K562 (cell line): Measurements from ENCODE around the gene METTL2B. TPM values are rescaled to one million over a fixed set of nuclear protein-coding genes. Genes with fewer than 3 reads are reported as not detected.
"Not testable (repeated sequence)": the region's sequence is repeated elsewhere in the genome, so short reads cannot be mapped to it uniquely, and the experiment has no call there.

Experiments
- ATAC-seq: fragments of 200-7000 bp; cut with Tn5 transposase; 3 replicates; pipeline ENCODE4 v1.9.1; 2020; ENCODE audit warnings: moderate library complexity
- BruUV-seq: library from RNA; stranded (reverse); fragments of 400-500 nt; replicated peaks from 2 replicates; lab custom pipeline; 2021; lab: Mats Ljungman, UMichigan
- CTCF ChIA-PET: fragments of 300-600 bp; formaldehyde crosslinking; extraction: SDS; loops from one replicate; lab custom pipeline; 2021; ENCODE audit warnings: low intra/inter-chr PET ratio; lab: Yijun Ruan, JAX
- POLR2A ChIA-PET: fragments of 300-600, 350-650 bp; sonication (Branson Sonifier 250); formaldehyde crosslinking; extraction: SDS; loops from one replicate; lab custom pipeline; 2021; ENCODE audit warnings: antibody characterized with exemption, inconsistent platforms; lab: Yijun Ruan, JAX
- DNase-seq, 4 experiments: peaks; one replicate each; pipeline versions ENCODE4 v3.0.0 to v3.0.0-alpha.2; 2011 to 2018; ENCODE audit warnings: low spot score in 3 of 4, mixed read lengths in 3 of 4; ENCODE audit errors: extremely low read depth in 1 of 4
- FAIRE-seq: peaks from 2 replicates; lab custom pipeline; 2011; peaks lifted over from hg19 to GRCh38; lab: Jason Lieb, UNC
- H2AFZ ChIP-seq: 2 replicates; pipeline ENCODE4 v1.6.0; 2011; ENCODE audit warnings: low read depth, low read length, control low read depth, inconsistent platforms
- H3K27ac ChIP-seq: fragments of 200-600 bp; 3 replicates; pipeline ENCODE4 v1.8.0; 2011; ENCODE audit warnings: low read depth, mild to moderate bottlenecking, control low read depth, inconsistent platforms, low read length, moderate library complexity, mixed read lengths; ENCODE audit errors: extremely low read depth
- H3K27me3 ChIP-seq, 2 experiments: fragments of 300-600 bp in 1 of 2; 2 replicates in 1 of 2; 3 replicates in 1 of 2; pipeline versions ENCODE4 v1.6.0 to v1.8.0; 2011; ENCODE audit warnings: inconsistent platforms in 2 of 2, low read length in 2 of 2, mild to moderate bottlenecking in 1 of 2, mixed read lengths in 1 of 2, moderate library complexity in 1 of 2; ENCODE audit not compliant: control insufficient read depth in 2 of 2, insufficient read depth in 2 of 2
- H3K36me3 ChIP-seq: fragments of 300-600 bp; 3 replicates; pipeline ENCODE4 v1.8.0; 2011; ENCODE audit warnings: mild to moderate bottlenecking, low read length, inconsistent platforms; ENCODE audit not compliant: control insufficient read depth, insufficient read depth
- H3K4me1 ChIP-seq, 2 experiments: fragments of 200-600 bp in 1 of 2; replicated peaks in 1 of 2; 2 replicates in 1 of 2; 3 replicates in 1 of 2; pipeline versions ENCODE4 v1.5.1 to v1.8.0; 2011; ENCODE audit warnings: inconsistent platforms in 2 of 2, low read length in 2 of 2, mild to moderate bottlenecking in 1 of 2, mixed read lengths in 1 of 2, moderate library complexity in 1 of 2; ENCODE audit not compliant: control insufficient read depth in 2 of 2, insufficient read depth in 2 of 2
- H3K4me2 ChIP-seq: 2 replicates; pipeline ENCODE4 v1.6.1; 2011; ENCODE audit warnings: low read length, control low read depth, inconsistent platforms, mixed read lengths; ENCODE audit not compliant: insufficient read depth
- H3K4me3 ChIP-seq: fragments of 200-600 bp; sonication (generic), shearing (Covaris generic); 2 replicates; pipeline ENCODE4 v1.5.1; 2016; ENCODE audit warnings: control low read depth, inconsistent platforms
- H3K79me2 ChIP-seq: fragments of 200-600 bp; 3 replicates; pipeline ENCODE4 v1.8.0; 2011; ENCODE audit warnings: low read length, inconsistent platforms; ENCODE audit not compliant: control insufficient read depth, insufficient read depth
- H3K9ac ChIP-seq, 2 experiments: 2 replicates each; pipeline versions ENCODE4 v1.6.0 to v1.6.1; 2011; ENCODE audit warnings: low read depth in 2 of 2, low read length in 2 of 2, control low read depth in 1 of 2, inconsistent platforms in 1 of 2, mild to moderate bottlenecking in 1 of 2, mixed read lengths in 1 of 2; ENCODE audit not compliant: insufficient read depth in 1 of 2
- H3K9me1 ChIP-seq: one replicate; pipeline ENCODE4 v1.6.0; 2011; ENCODE audit warnings: inconsistent platforms, mild to moderate bottlenecking, low read length, moderate library complexity; ENCODE audit not compliant: control insufficient read depth, insufficient read depth
- H3K9me3 ChIP-seq: replicated peaks from 2 replicates; pipeline ENCODE4 v1.5.1; 2011; ENCODE audit warnings: low read depth, low read length, inconsistent platforms; ENCODE audit not compliant: control insufficient read depth, insufficient read depth
- H4K20me1 ChIP-seq: replicated peaks from 2 replicates; pipeline ENCODE4 v1.6.1; 2011; ENCODE audit warnings: low read length, inconsistent platforms, mixed read lengths; ENCODE audit not compliant: control insufficient read depth, insufficient read depth
- DPF2 ChIP-seq: fragments of 450-650 bp; IDR thresholded peaks from 2 replicates; pipeline ENCODE4 v1.6.1; 2016
- FOS ChIP-seq: IDR thresholded peaks from 3 replicates; pipeline ENCODE4 v1.6.1; 2011; ENCODE audit not compliant: insufficient read length; ENCODE audit errors: extremely low read depth
- KDM1A ChIP-seq, 2 experiments: fragments of 450-650 bp; IDR thresholded peaks; 2 replicates each; pipeline ENCODE4 v1.6.1; 2016; ENCODE audit warnings: mild to moderate bottlenecking in 2 of 2
- RCOR1 ChIP-seq, 2 experiments: IDR thresholded peaks; 2 replicates each; pipeline ENCODE4 v1.6.1; 2012; ENCODE audit warnings: low read depth in 2 of 2, low read length in 2 of 2, borderline replicate concordance in 1 of 2, improper control_type of control experiment in 1 of 2
- SMAD1 ChIP-seq: fragments of 150-350 bp; IDR thresholded peaks from 2 replicates; pipeline ENCODE4 v1.6.1; 2014; ENCODE audit warnings: low read length, low read depth; ENCODE audit not compliant: partially characterized antibody
- SMARCE1 ChIP-seq: fragments of 450-650 bp; IDR thresholded peaks from 2 replicates; pipeline ENCODE4 v1.7.1; 2016; ENCODE audit warnings: mild to moderate bottlenecking
- ZFP36 ChIP-seq: fragments of 150-350 bp; IDR thresholded peaks from 2 replicates; pipeline ENCODE4 v1.6.1; 2018; ENCODE audit warnings: low read length, low read depth; ENCODE audit not compliant: partially characterized antibody
- WGBS: fragments of 100-300 bp; shearing (Covaris generic); methylation state at CpG from one replicate; pipeline ENCODE4 v1.1.6; 2016; ENCODE audit warnings: low coverage, mixed read lengths; ENCODE audit not compliant: insufficient coverage; ENCODE audit errors: missing lambda C conversion rate; 5-methylcytosine and 5-hydroxymethylcytosine counted together
- in situ Hi-C: fragments of 300-500 bp; cut with MboI; formaldehyde crosslinking; loops from 4 replicates; pipeline ENCODE4 v1.15.0; 2018; ENCODE audit warnings: inconsistent platforms, mixed read lengths
- intact Hi-C: fragments of 100-400 bp; cut with micrococcal nuclease; formaldehyde crosslinking; loops from 2 replicates; pipeline ENCODE4 v1.14.2; 2022
- polyA plus RNA-seq, 8 experiments: library from polyadenylated mRNA; depleted of rRNA in 4 of 8; stranded (reverse) in 5 of 8; unstranded in 3 of 8; fragments of >200 nt; fragmentation: Nextera tagmentation in 2 of 8; fragmentation: Illumina TruSeq in 1 of 8; extraction: Ambion mirVana in 2 of 8; extraction: Trizol in 1 of 8; gene quantifications; 2 replicates each; pipeline versions ENCODE4 v1.2.1 to v1.2.3, GENCODE V29; 2011 to 2014; ENCODE audit warnings: inconsistent platforms in 1 of 8, missing spikeins in 1 of 8
- total RNA-seq, 7 experiments: library from RNA; depleted of rRNA in 6 of 7; stranded (reverse); fragments of >200 nt in 6 of 7; fragmentation: Illumina TruSeq in 2 of 7; extraction: Trizol in 2 of 7; gene quantifications; 2 replicates each; pipeline versions ENCODE4 v1.2.1 to v1.2.3, GENCODE V29; 2011 to 2021; ENCODE audit warnings: low replicate concordance in 1 of 7
- TF ChIP-seq, protein P1 (sequence below): IDR thresholded peaks from 2 replicates; pipeline ENCODE4 v1.6.1; 2014; ENCODE audit warnings: antibody characterized with exemption
- TF ChIP-seq, protein P2 (sequence below), 2 experiments: IDR thresholded peaks in 1 of 2; conservative IDR thresholded peaks in 1 of 2; 2 replicates each; pipeline ENCODE4 v1.6.1; 2016; ENCODE audit warnings: low read depth in 2 of 2, mild to moderate bottlenecking in 1 of 2, missing compliant biosample characterization in 1 of 2, missing genetic modification characterization in 1 of 2, moderate library complexity in 1 of 2

METTL2B gene
- total and polyA plus RNA-seq, 9 of the 15 experiments (the other 6 are each of a cell fraction or from before 2014, with no cell fraction given) = 35.9 to 95.7 (median 79.2) TPM

DNA sequence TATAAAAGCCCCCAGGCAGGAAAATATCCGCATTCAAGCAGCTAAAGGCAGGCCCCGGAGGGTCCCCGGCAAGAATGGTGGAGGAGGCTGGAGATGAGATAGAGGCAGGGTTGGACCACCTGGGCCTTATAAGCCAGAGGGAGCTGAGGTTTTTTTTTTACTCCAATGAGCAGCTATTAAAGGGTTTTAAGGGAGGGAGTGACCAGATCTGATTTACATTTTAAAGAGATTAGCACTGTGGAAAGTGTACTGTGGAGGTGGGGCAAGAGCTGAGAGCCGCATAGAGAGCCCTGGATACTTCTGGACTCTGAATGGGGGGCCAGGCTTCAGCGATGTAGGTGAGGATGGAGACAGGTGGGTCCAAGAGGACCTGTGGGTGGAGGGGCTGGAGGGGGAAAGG, 40.5 kb downstream of the METTL2B start:
- not testable (repeated sequence) for FAIRE-seq

DNA sequence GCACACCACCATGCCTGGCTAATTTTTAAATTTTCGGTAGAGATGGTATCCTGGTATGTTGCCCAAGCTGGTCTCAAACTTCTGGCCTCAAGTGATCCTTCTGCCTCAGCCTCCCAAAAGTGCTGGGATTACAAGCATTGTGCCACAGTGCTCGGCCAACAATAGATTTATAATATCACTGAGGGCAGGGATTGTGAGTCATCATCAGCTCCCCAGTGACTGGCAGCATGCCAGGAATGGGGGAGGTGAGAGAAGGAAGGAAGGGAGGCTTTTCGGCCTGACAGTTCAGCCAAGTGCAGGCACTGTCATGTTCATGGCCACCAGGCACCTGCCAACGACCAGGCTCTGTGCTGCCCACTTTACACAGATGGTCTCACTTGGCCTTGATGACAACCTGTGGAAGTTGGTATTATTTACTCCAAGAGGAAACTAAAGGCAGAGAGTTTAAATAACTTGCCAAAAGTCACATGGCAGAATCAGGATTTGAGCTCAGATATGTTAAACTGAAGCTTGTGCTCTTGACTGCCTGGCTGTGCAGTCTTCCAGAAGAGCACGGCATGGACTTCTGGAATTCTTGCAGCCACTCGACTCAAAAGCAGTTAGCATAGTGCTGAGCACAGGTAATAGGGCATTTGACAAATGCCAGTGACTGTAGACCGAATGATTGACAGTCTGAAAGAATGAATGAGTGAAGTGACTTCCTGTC, 46.8 kb downstream of the METTL2B start:
- in situ Hi-C loops, H3K9me1 ChIP-seq: not testable (repeated sequence)
- TF ChIP-seq SMARCE1 (peak; percentile 68), FOS (peak; percentile 51), SMAD1 (peak; percentile 97), KDM1A (IDR thresholded peaks at IDR 0.05) (0 out of 4 replicates have a peak, but pooled peaks of 1 of the 2 experiments have one; percentile 17), RCOR1 (IDR thresholded peaks at IDR 0.05; ENCODE audit: borderline replicate concordance in 1 of 2, low read depth in 2 of 2, low read length in 2 of 2) (peak in 1 of 2 experiments; percentile 71; a peak in 2 of 4 replicates), ZFP36 (peak; percentile 46), DPF2 (peak; percentile 81)
- TF ChIP-seq, protein P1, sequence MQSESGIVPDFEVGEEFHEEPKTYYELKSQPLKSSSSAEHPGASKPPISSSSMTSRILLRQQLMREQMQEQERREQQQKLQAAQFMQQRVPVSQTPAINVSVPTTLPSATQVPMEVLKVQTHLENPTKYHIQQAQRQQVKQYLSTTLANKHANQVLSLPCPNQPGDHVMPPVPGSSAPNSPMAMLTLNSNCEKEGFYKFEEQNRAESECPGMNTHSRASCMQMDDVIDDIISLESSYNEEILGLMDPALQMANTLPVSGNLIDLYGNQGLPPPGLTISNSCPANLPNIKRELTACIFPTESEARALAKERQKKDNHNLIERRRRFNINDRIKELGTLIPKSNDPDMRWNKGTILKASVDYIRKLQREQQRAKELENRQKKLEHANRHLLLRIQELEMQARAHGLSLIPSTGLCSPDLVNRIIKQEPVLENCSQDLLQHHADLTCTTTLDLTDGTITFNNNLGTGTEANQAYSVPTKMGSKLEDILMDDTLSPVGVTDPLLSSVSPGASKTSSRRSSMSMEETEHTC = peak; percentile 59; the same call in 1 of the 2 replicates
- TF ChIP-seq, protein P2, sequence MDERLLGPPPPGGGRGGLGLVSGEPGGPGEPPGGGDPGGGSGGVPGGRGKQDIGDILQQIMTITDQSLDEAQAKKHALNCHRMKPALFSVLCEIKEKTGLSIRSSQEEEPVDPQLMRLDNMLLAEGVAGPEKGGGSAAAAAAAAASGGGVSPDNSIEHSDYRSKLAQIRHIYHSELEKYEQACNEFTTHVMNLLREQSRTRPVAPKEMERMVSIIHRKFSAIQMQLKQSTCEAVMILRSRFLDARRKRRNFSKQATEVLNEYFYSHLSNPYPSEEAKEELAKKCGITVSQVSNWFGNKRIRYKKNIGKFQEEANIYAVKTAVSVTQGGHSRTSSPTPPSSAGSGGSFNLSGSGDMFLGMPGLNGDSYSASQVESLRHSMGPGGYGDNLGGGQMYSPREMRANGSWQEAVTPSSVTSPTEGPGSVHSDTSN (CRISPR knock-in tag; IDR thresholded peaks at IDR 0.05; ENCODE audit: low read depth) = not testable (repeated sequence)
- TF ChIP-seq, protein P2 (tag; conservative IDR thresholded peaks at IDR 0.05; ENCODE audit: low read depth) = 0 out of 2 replicates have a peak, but pooled peaks have one; percentile 20

More for the DNA sequence above, 40.5 kb downstream of the METTL2B start:
- H4K20me1 ChIP-seq, ATAC-seq, H3K27ac ChIP-seq, H3K9ac ChIP-seq, H3K79me2 ChIP-seq, POLR2A ChIA-PET, intact Hi-C loops, H3K4me3 ChIP-seq, H3K36me3 ChIP-seq, H2AFZ ChIP-seq, H3K9me3 ChIP-seq, H3K4me2 ChIP-seq, BruUV-seq, DNase-seq, H3K4me1 ChIP-seq, CTCF ChIA-PET, H3K27me3 ChIP-seq, in situ Hi-C loops, H3K9me1 ChIP-seq: not testable (repeated sequence)
- WGBS = 46% methylated on average over 5 of the region's 5 CpGs

More for the DNA sequence above, 46.8 kb downstream of the METTL2B start:
- H3K4me2 ChIP-seq, H4K20me1 ChIP-seq, H3K36me3 ChIP-seq, H3K9me3 ChIP-seq, H3K4me3 ChIP-seq, H3K27ac ChIP-seq, BruUV-seq, H3K27me3 ChIP-seq, H3K4me1 ChIP-seq, intact Hi-C loops, H3K79me2 ChIP-seq: not testable (repeated sequence)
- POLR2A ChIA-PET = interaction anchor here (0.7 kb wide), 1 partner anchor 417 kb away, joined by 3 read pairs; no protein-coding TSS in a partner anchor
- CTCF ChIA-PET = interaction anchor here (1.2 kb wide), 1 partner anchor 49 kb away, joined by 3 read pairs; no protein-coding TSS in a partner anchor
- DNase-seq (peak; percentile 60 to 88 (median 64)), FAIRE-seq (peak; percentile 90), ATAC-seq (peak; percentile 83)
- 2% methylated on average over 4 of the region's 7 CpGs for WGBS
- Histone ChIP-seq H3K9ac (peak overlapping the region in 1 of 2 experiments; percentile 47; a peak in 1 of 4 replicates), H2AFZ (peak overlapping the region; percentile 11; the same call in 1 of the 2 replicates)
